GM12878 (cell line): ENCODE results near the gene GANAB. TPM values are rescaled to one million over a fixed set of nuclear protein-coding genes. Genes with fewer than 3 reads are reported as not detected.
A peak's percentile ranks its signal among the peaks of the same experiment; 100 is the strongest.

Source experiments
- ATF7 ChIP-seq: fragments of 450-650 bp; IDR thresholded peaks from 2 replicates; pipeline ENCODE4 v1.6.1; 2016; ENCODE audit warnings: low read depth, mild to moderate bottlenecking
- BCL11A ChIP-seq: IDR thresholded peaks from 2 replicates; pipeline ENCODE4 v1.6.1; 2011; ENCODE audit warnings: low read depth, low read length
- BRCA1 ChIP-seq: IDR thresholded peaks from 2 replicates; pipeline ENCODE4 v1.6.1; 2011; ENCODE audit warnings: low read depth, low read length, improper control_type of control experiment
- CHD1 ChIP-seq: IDR thresholded peaks from 2 replicates; pipeline ENCODE4 v1.6.1; 2012; ENCODE audit warnings: low read depth, low read length, improper control_type of control experiment
- CHD2 ChIP-seq: IDR thresholded peaks from 2 replicates; pipeline ENCODE4 v1.6.1; 2011; ENCODE audit warnings: low read depth, low read length, improper control_type of control experiment, borderline replicate concordance
- E2F4 ChIP-seq: IDR thresholded peaks from 2 replicates; pipeline ENCODE4 v1.6.1; 2012; ENCODE audit warnings: low read depth, low read length, improper control_type of control experiment
- EZH2 ChIP-seq: IDR thresholded peaks from 2 replicates; pipeline ENCODE4 v1.6.1; 2012; ENCODE audit warnings: low read depth, mild to moderate bottlenecking, control low read depth, inconsistent platforms, low read length, borderline replicate concordance; ENCODE audit not compliant: control insufficient read depth
- FOXM1 ChIP-seq: IDR thresholded peaks from 2 replicates; pipeline ENCODE4 v1.6.1; 2012; ENCODE audit warnings: low read depth, mild to moderate bottlenecking, inconsistent platforms, low read length, moderate library complexity
- IKZF1 ChIP-seq: fragments of 450-650 bp; conservative IDR thresholded peaks from 2 replicates; pipeline ENCODE4 v1.6.1; 2017; ENCODE audit warnings: antibody characterized with exemption, mild to moderate bottlenecking
- JUND ChIP-seq: IDR thresholded peaks from 2 replicates; pipeline ENCODE4 v1.6.1; 2012; ENCODE audit warnings: low read depth, mild to moderate bottlenecking, low read length, improper control_type of control experiment, moderate library complexity
- KAT2A ChIP-seq: conservative IDR thresholded peaks from 2 replicates; pipeline ENCODE4 v1.6.1; 2011; ENCODE audit warnings: low read depth, low read length; ENCODE audit not compliant: control insufficient read depth
- KDM1A ChIP-seq: fragments of 200-600 bp; sonication (generic); IDR thresholded peaks from 2 replicates; pipeline ENCODE4 v1.6.1; 2016; ENCODE audit warnings: borderline replicate concordance
- LARP7 ChIP-seq: fragments of 450-650 bp; IDR thresholded peaks from 2 replicates; pipeline ENCODE4 v1.6.1; 2017; ENCODE audit warnings: mild to moderate bottlenecking
- NR2F1 ChIP-seq: fragments of 450-650 bp; conservative IDR thresholded peaks from 2 replicates; pipeline ENCODE4 v1.6.1; 2017; ENCODE audit warnings: mild to moderate bottlenecking
- POLR2AphosphoS5 ChIP-seq: IDR thresholded peaks from 2 replicates; pipeline ENCODE4 v1.6.1; 2011; ENCODE audit warnings: mild to moderate bottlenecking, low read length, inconsistent platforms
- REST ChIP-seq: IDR thresholded peaks from 2 replicates; pipeline ENCODE4 v1.6.1; 2012; ENCODE audit warnings: mild to moderate bottlenecking, low read depth, low read length
- SMARCA5 ChIP-seq: fragments of 450-650 bp; IDR thresholded peaks from 2 replicates; pipeline ENCODE4 v1.6.1; 2017; ENCODE audit warnings: mild to moderate bottlenecking
- SREBF1 ChIP-seq: IDR thresholded peaks from 2 replicates; pipeline ENCODE4 v1.6.1; 2012; ENCODE audit warnings: mild to moderate bottlenecking, low read length
- SREBF2 ChIP-seq: IDR thresholded peaks from 2 replicates; pipeline ENCODE4 v1.6.1; 2012; ENCODE audit warnings: mild to moderate bottlenecking, low read length
- YBX1 ChIP-seq: fragments of 450-650 bp; IDR thresholded peaks from 2 replicates; pipeline ENCODE4 v1.6.1; 2016; ENCODE audit warnings: antibody characterized with exemption
- ZBED1 ChIP-seq: IDR thresholded peaks from 2 replicates; pipeline ENCODE4 v1.6.1; 2016; ENCODE audit warnings: borderline replicate concordance
- ZBTB11 ChIP-seq: fragments of 450-650 bp; formaldehyde crosslinking; IDR thresholded peaks from 2 replicates; pipeline ENCODE4 v1.5.0; 2022; ENCODE audit warnings: mild to moderate bottlenecking, missing genetic modification characterization
- ZNF217 ChIP-seq: fragments of 450-650 bp; IDR thresholded peaks from 2 replicates; pipeline ENCODE4 v1.6.1; 2017; ENCODE audit warnings: antibody characterized with exemption, mild to moderate bottlenecking
- ZNF24 ChIP-seq: fragments of 450-650 bp; IDR thresholded peaks from 2 replicates; pipeline ENCODE4 v1.6.1; 2017; ENCODE audit warnings: antibody characterized with exemption, mild to moderate bottlenecking
- polyA plus RNA-seq, 11 experiments: library from polyadenylated mRNA; depleted of rRNA in 4 of 11; unstranded in 6 of 11; stranded (reverse) in 5 of 11; fragments of >200 nt; fragmentation: Nextera tagmentation in 4 of 11; fragmentation: Illumina TruSeq in 1 of 11; extraction: Ambion mirVana in 4 of 11; extraction: Trizol in 1 of 11; gene quantifications; 1 replicate in 1 of 11; 2 replicates in 10 of 11; pipeline versions ENCODE4 v1.2.1 to v1.2.3, GENCODE V29; 2011 to 2016; ENCODE audit warnings: inconsistent platforms in 2 of 11, missing spikeins in 2 of 11, low read depth in 1 of 11
- total RNA-seq, 4 experiments: library from RNA; depleted of rRNA in 3 of 4; stranded (reverse); fragments of >200 nt in 3 of 4; fragmentation: Illumina TruSeq in 1 of 4; extraction: Trizol in 1 of 4; gene quantifications; 2 replicates each; pipeline versions ENCODE4 v1.2.1 to v1.2.3, GENCODE V29; 2013 to 2021

The GANAB gene
- total and polyA plus RNA-seq, 10 of the 15 experiments (the other 5 are each of a cell fraction or from before 2014, with no cell fraction given): 4.5 to 175 (median 102) TPM

- TF ChIP-seq IKZF1 (peak; percentile 90), FOXM1 (no peak), ATF7 (peak; percentile 44; the same call in 1 of the 2 replicates), E2F4 (no peak), ZBED1 (no peak), ZNF24 (no peak), JUND (no peak), CHD1 (no peak), CHD2 (0 out of 2 replicates have a peak, but pooled peaks have one; percentile 10), ZNF217 (no peak), SMARCA5 (0 out of 2 replicates have a peak, but pooled peaks have one; percentile 20), BCL11A (no peak), ZBTB11 (peak; percentile 42; the same call in 1 of the 2 replicates), KDM1A (no peak), SREBF2 (no peak), LARP7 (peak; percentile 81), EZH2 (no peak), BRCA1 (no peak), REST (no peak; the same call in 1 of the 2 replicates), SREBF1 (no peak), POLR2AphosphoS5 (peak; percentile 92), NR2F1 (0 out of 2 replicates have a peak, but pooled peaks have one; percentile 66), YBX1 (no peak), KAT2A (no peak)
Observed at GRCh38 chr11:62678770-62679696, 32.6 kb upstream of the GANAB start, which contains the start of gene UBXN1 (continued).
